Hematopoietic multipotent progenitor cell treated with erythropoietin and hydrocortisone succinate and interleukin-3 and kit ligand, for 6 days (in vitro differentiated cells): ENCODE data around the gene ISOC2.
"Not testable (repeated sequence)": the region's sequence is repeated elsewhere in the genome, so short reads cannot be mapped to it uniquely, and the experiment has no call there.

Experiments used
- DNase-seq: peaks from one replicate; pipeline ENCODE4 v3.0.0-alpha.2; 2015

The ISOC2 gene

GRCh38 chr19:55461259-55461973 is at the start of gene ISOC2:
ISOC2 (minus strand) TSS chr19:55461642; CDS start chr19:55456486, 5,156 bp downstream.
- DNase-seq, result peak; percentile 100

GRCh38 chr19:55508120-55508519 is 46.7 kb upstream of the ISOC2 start:
- DNase-seq, result no peak

GRCh38 chr19:55504981-55505380 is 43.5 kb upstream of the ISOC2 start:
- no peak for DNase-seq

GRCh38 chr19:55504252-55504603 is 42.8 kb upstream of the ISOC2 start:
- DNase-seq, result no peak

GRCh38 chr19:55503502-55504251 is 42.2 kb upstream of the ISOC2 start:
- peak; percentile 96 for DNase-seq

- no peak for DNase-seq
Measured at GRCh38 chr19:55503157-55503501, 41.7 kb upstream of the ISOC2 start.

- DNase-seq, result no peak
Measured at GRCh38 chr19:55502197-55502952, 40.9 kb upstream of the ISOC2 start.

GRCh38 chr19:55500368-55500952 is 39.0 kb upstream of the ISOC2 start:
- no peak for DNase-seq

- no peak for DNase-seq
Measured at GRCh38 chr19:55498246-55498840, 36.9 kb upstream of the ISOC2 start.

- DNase-seq, result no peak
Measured at GRCh38 chr19:55497763-55498162, 36.3 kb upstream of the ISOC2 start.

- DNase-seq, result not testable (repeated sequence)
Measured at GRCh38 chr19:55496820-55497219, 35.4 kb upstream of the ISOC2 start.

- DNase-seq, result no peak
Measured at GRCh38 chr19:55495646-55496349, 34.4 kb upstream of the ISOC2 start.

GRCh38 chr19:55494172-55494761 is 32.8 kb upstream of the ISOC2 start:
- DNase-seq, result no peak

- no peak for DNase-seq
Measured at GRCh38 chr19:55493645-55494171, 32.3 kb upstream of the ISOC2 start.

- no peak for DNase-seq
Measured at GRCh38 chr19:55493052-55493644, 31.7 kb upstream of the ISOC2 start.

- DNase-seq, result no peak
Measured at GRCh38 chr19:55492362-55492944, 31.0 kb upstream of the ISOC2 start.

- no peak for DNase-seq
Measured at GRCh38 chr19:55491546-55492360, 30.3 kb upstream of the ISOC2 start.

GRCh38 chr19:55490478-55491432 is 29.3 kb upstream of the ISOC2 start:
- no peak for DNase-seq
